Neural progenitor cell (in vitro differentiated cells): Measurements from ENCODE around the gene DDX31.

ENCODE experiments used
- EZH2 ChIP-seq: fragments of 200-600 bp; sonication (generic); IDR thresholded peaks from 2 replicates; pipeline ENCODE4 v1.6.1; 2017; ENCODE audit warnings: antibody characterized with exemption, mild to moderate bottlenecking, moderate library complexity
- EZH2phosphoT487 ChIP-seq: fragments of 200-600 bp; sonication (generic); IDR thresholded peaks from 2 replicates; pipeline ENCODE4 v1.6.1; 2017; ENCODE audit warnings: antibody characterized with exemption
- TF ChIP-seq, protein P1 (sequence below): fragments of 200-600 bp; sonication (generic); IDR thresholded peaks from 2 replicates; pipeline ENCODE4 v1.5.1; 2017; ENCODE audit warnings: antibody characterized with exemption, mild to moderate bottlenecking

DNA sequence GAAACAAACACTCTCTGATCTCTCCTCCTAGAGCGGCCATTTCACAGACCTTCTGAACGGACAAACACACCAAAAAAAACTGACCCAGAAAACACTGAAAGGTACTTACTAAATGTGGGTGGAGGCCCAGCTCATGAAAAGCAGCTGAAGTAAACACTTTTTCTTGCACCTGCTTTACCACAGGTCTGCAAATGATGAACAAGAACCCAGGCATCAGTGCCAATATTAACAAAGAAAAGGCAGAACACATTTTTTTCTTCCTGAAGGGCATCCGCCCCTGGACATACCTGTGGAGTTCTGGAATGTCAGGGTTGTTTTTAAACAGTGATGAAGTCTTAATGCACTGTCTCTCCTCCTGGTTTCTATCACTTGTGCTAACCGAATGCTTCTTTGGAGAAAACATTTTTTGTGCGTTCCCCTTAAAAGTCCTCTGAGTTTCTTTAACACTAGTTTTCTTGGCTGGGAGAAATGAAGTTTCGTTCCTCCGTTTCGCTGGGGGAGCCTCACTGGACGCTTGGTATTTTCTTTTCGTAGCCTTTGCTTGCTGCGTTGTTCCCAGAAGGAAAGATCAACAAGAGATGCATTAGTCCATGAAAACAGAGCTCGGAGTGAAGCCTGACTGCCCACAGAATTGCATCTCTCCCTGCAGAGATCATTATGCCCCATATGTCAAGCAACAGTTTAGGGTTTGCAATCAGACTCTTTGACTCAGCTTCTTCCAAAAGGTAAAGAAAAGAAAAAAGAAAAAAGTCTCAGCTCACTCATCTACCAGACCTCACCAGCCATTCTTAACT, 7.4 kb downstream of the DDX31 start:
- TF ChIP-seq EZH2, result no peak
- TF ChIP-seq, protein P1, sequence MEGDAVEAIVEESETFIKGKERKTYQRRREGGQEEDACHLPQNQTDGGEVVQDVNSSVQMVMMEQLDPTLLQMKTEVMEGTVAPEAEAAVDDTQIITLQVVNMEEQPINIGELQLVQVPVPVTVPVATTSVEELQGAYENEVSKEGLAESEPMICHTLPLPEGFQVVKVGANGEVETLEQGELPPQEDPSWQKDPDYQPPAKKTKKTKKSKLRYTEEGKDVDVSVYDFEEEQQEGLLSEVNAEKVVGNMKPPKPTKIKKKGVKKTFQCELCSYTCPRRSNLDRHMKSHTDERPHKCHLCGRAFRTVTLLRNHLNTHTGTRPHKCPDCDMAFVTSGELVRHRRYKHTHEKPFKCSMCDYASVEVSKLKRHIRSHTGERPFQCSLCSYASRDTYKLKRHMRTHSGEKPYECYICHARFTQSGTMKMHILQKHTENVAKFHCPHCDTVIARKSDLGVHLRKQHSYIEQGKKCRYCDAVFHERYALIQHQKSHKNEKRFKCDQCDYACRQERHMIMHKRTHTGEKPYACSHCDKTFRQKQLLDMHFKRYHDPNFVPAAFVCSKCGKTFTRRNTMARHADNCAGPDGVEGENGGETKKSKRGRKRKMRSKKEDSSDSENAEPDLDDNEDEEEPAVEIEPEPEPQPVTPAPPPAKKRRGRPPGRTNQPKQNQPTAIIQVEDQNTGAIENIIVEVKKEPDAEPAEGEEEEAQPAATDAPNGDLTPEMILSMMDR, result no peak
- TF ChIP-seq EZH2phosphoT487, result no peak
